OCI-LY7 (cell line): Measurements from ENCODE around the gene S100B. TPM values are rescaled to one million over a fixed set of nuclear protein-coding genes. Genes with fewer than 3 reads are reported as not detected.

Experiments used
- BruUV-seq: library from RNA; stranded (reverse); fragments of 400-500 nt; replicated peaks from 2 replicates; lab custom pipeline; 2021; lab: Mats Ljungman, UMichigan
- CTCF ChIA-PET: fragments of 300-600 bp; sonication (Branson Sonifier 250); formaldehyde crosslinking; loops from one replicate; lab custom pipeline; 2022; ENCODE audit warnings: antibody characterized with exemption; ENCODE audit not compliant: unreplicated experiment; lab: Charles Lee
- POLR2A ChIA-PET: fragments of 300-600 bp; sonication (Branson Sonifier 250); formaldehyde crosslinking; loops from one replicate; lab custom pipeline; 2022; ENCODE audit warnings: antibody characterized with exemption; lab: Charles Lee
- DNase-seq: peaks from one replicate; pipeline ENCODE4 v3.0.0-alpha.2; 2015; ENCODE audit warnings: low spot score
- H2AFZ ChIP-seq: fragments of 200-600 bp; sonication (generic), shearing (Covaris generic); 2 replicates; pipeline ENCODE4 v1.6.1; 2014; ENCODE audit warnings: mild to moderate bottlenecking, antibody characterized with exemption, low read length, moderate library complexity
- H3K27ac ChIP-seq: fragments of 200-600 bp; sonication (generic); 2 replicates; pipeline ENCODE4 v1.5.1; 2014; ENCODE audit warnings: mixed run types, low read depth, mild to moderate bottlenecking, moderate library complexity, low read length, inconsistent platforms; ENCODE audit not compliant: poor library complexity, severe bottlenecking
- H3K36me3 ChIP-seq: fragments of 200-600 bp; sonication (generic); 2 replicates; pipeline ENCODE4 v1.6.1; 2014; ENCODE audit warnings: mild to moderate bottlenecking, antibody characterized with exemption, low read length, moderate library complexity, mixed read lengths; ENCODE audit not compliant: insufficient read depth
- H3K4me1 ChIP-seq: fragments of 200-600 bp; sonication (generic); 2 replicates; pipeline ENCODE4 v1.5.1; 2014; ENCODE audit warnings: mild to moderate bottlenecking, low read length; ENCODE audit not compliant: insufficient read depth, poor library complexity, severe bottlenecking
- H3K4me2 ChIP-seq: fragments of 200-600 bp; sonication (generic); 2 replicates; pipeline ENCODE4 v1.6.1; 2014; ENCODE audit warnings: mild to moderate bottlenecking, low read length
- H3K4me3 ChIP-seq: fragments of 200-600 bp; sonication (generic); 2 replicates; pipeline ENCODE4 v1.5.1; 2014; ENCODE audit warnings: mild to moderate bottlenecking, low read depth, low read length; ENCODE audit not compliant: poor library complexity, severe bottlenecking
- H3K79me2 ChIP-seq: fragments of 200-600 bp; sonication (generic); 2 replicates; pipeline ENCODE4 v1.6.1; 2016; ENCODE audit warnings: low read depth, mild to moderate bottlenecking, low read length, moderate library complexity, mixed read lengths; ENCODE audit not compliant: insufficient read depth
- H3K9me2 ChIP-seq: fragments of 200-600 bp; sonication (generic); 2 replicates; pipeline ENCODE4 v1.6.1; 2016; ENCODE audit warnings: mild to moderate bottlenecking, low read length, mixed read lengths; ENCODE audit not compliant: insufficient read depth
- H3K9me3 ChIP-seq: fragments of 200-600 bp; sonication (generic); 2 replicates; pipeline ENCODE4 v1.6.1; 2014; ENCODE audit warnings: mild to moderate bottlenecking, mixed run types, low read length, mixed read lengths
- H4K20me1 ChIP-seq: fragments of 200-600 bp; sonication (generic); 2 replicates; pipeline ENCODE4 v1.6.1; 2014; ENCODE audit warnings: mild to moderate bottlenecking, antibody characterized with exemption, low read length, moderate library complexity, mixed read lengths; ENCODE audit not compliant: insufficient read depth
- CTCF ChIP-seq: fragments of 200-600 bp; sonication (generic); conservative IDR thresholded peaks from 2 replicates; pipeline ENCODE4 v1.5.1; 2014; ENCODE audit warnings: mild to moderate bottlenecking, antibody characterized with exemption, low read length, moderate library complexity, mixed read lengths
- EZH2phosphoT487 ChIP-seq: fragments of 200-600 bp; sonication (generic); IDR thresholded peaks from 2 replicates; pipeline ENCODE4 v1.6.1; 2018; ENCODE audit warnings: low read depth, borderline replicate concordance, mild to moderate bottlenecking, mixed run types, antibody characterized with exemption, low read length, moderate library complexity, mixed read lengths
- intact Hi-C: fragments of 100-400 bp; cut with micrococcal nuclease; formaldehyde crosslinking; loops from one replicate; pipeline ENCODE4 v1.10.0; 2022; ENCODE audit not compliant: unreplicated experiment
- total RNA-seq, 2 experiments: library from RNA; depleted of rRNA in 1 of 2; stranded (reverse); fragments of >200 nt in 1 of 2; shearing (Covaris generic) in 1 of 2; gene quantifications; 2 replicates each; pipeline ENCODE4 v1.2.3, GENCODE V29; 2014 to 2022

S100B gene
- total RNA-seq, 2 experiments from 2014 or later = not detected

DNA sequence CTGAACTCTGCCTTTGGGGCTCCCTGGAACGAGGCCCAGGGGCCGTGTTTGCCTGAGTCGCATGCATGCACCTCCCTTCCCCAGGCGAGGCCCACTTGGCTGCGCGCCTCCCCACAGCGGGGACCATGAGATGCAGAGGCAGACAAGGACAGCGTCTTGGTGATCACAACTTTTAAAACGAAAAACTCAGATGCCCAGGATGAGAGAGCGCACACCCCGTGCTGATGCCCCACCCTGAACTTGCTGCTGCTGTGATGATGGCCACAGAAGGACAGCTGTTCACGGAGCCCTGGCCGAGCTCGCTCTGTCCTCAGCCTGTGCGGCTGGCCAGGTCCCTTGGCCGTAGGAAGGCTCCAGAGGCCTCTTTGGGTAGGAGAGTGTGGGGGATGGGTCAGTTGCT, 19.2 kb upstream of the S100B start:
- TF ChIP-seq EZH2phosphoT487 = no peak
- no peak for TF ChIP-seq CTCF
- H3K4me1 ChIP-seq = no peaks in the 10 kb centered on the region
- ChIA-PET POLR2A (no interaction called here), CTCF (no interaction called here)
- DNase-seq = no peak
- H3K4me2 ChIP-seq = no peak overlapping the region
- intact Hi-C loops = no loop called here
- no peaks in the 10 kb centered on the region for H3K36me3 ChIP-seq
- peaks cover 12% of the 10 kb centered on the region for H3K9me3 ChIP-seq
- no TSS peak for BruUV-seq
- H3K27ac ChIP-seq = no peak overlapping the region
- no peak overlapping the region for H2AFZ ChIP-seq
- no peaks in the 10 kb centered on the region for H3K79me2 ChIP-seq
- H4K20me1 ChIP-seq = no peaks in the 10 kb centered on the region
- no peaks in the 10 kb centered on the region for H3K9me2 ChIP-seq
- H3K4me3 ChIP-seq = no peak overlapping the region

- no peaks in the 10 kb centered on the region for H3K9me2 ChIP-seq
- ChIA-PET POLR2A (interaction anchor here (2.2 kb wide), 1 partner anchor 12 kb away, joined by 6 read pairs; no protein-coding TSS in a partner anchor), CTCF (no interaction called here)
- no peak for DNase-seq
- no peak overlapping the region for H2AFZ ChIP-seq
- peaks cover 12% of the 10 kb centered on the region for H3K9me3 ChIP-seq
- H4K20me1 ChIP-seq = no peaks in the 10 kb centered on the region
- no peak overlapping the region for H3K4me2 ChIP-seq
- no peaks in the 10 kb centered on the region for H3K79me2 ChIP-seq
- intact Hi-C loops = no loop called here
- H3K36me3 ChIP-seq = no peaks in the 10 kb centered on the region
- no peak overlapping the region for H3K4me3 ChIP-seq
- H3K27ac ChIP-seq = no peak overlapping the region
- TF ChIP-seq EZH2phosphoT487 (no peak), CTCF (no peak)
- BruUV-seq = no TSS peak
- H3K4me1 ChIP-seq = no peaks in the 10 kb centered on the region
Measured at GRCh38 chr21:46622226-46622625, 17.3 kb upstream of the S100B start.

DNA sequence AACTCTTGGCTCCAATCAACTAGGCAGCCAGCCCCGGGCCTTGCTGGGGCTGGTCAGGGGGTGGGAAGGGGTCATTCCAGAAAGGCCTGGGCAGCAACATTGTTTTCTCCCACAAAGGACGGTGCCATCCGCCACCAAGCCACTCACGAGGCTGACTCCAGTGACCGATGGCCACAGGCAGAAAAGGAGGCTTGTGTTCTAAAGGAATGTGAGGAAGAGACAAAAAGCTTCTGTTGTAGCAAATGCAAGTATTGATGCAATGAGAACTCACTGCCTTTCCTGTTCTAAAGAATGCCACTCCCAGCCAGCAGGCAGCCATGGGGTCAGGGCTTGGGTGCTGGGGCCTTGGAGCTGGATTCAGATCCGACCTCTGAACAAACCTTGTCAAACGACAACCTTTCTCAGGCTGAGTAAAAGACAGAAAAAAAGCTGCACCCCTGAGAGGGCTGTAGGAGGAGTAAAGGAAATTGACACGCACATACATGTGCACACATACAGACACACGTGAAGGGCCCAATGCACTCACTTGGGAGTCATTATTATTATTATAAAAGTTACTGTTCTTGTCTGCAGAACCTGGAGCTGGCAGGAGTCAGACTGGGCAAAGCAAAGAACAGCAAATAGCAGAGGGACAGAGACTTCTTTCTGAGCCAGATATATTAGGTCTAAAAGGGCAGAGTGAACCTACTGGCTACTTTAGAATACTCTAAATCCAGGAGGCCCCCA, 16.7 kb upstream of the S100B start:
- H3K4me3 ChIP-seq = no peak overlapping the region
- no peaks in the 10 kb centered on the region for H3K9me2 ChIP-seq
- no peak overlapping the region for H3K4me2 ChIP-seq
- no peaks in the 10 kb centered on the region for H3K79me2 ChIP-seq
- ChIA-PET CTCF (no interaction called here), POLR2A (interaction anchor here (2.2 kb wide), 1 partner anchor 13 kb away, joined by 6 read pairs; no protein-coding TSS in a partner anchor)
- no peak for DNase-seq
- TF ChIP-seq EZH2phosphoT487 = no peak
- TF ChIP-seq CTCF = no peak
- no peaks in the 10 kb centered on the region for H3K4me1 ChIP-seq
- intact Hi-C loops = no loop called here
- no TSS peak for BruUV-seq
- H4K20me1 ChIP-seq = no peaks in the 10 kb centered on the region
- H3K27ac ChIP-seq = no peak overlapping the region
- H2AFZ ChIP-seq = no peak overlapping the region
- H3K9me3 ChIP-seq = peaks cover 12% of the 10 kb centered on the region
- no peaks in the 10 kb centered on the region for H3K36me3 ChIP-seq
